Osteocyte (in vitro differentiated cells): ENCODE data around the gene LRRC10B. TPM values are rescaled to one million over a fixed set of nuclear protein-coding genes. Genes with fewer than 3 reads are reported as not detected.

Experiments used
- DNase-seq: peaks from one replicate; pipeline ENCODE4 v3.0.0; 2021; ENCODE audit warnings: mixed read lengths; ENCODE audit not compliant: unreplicated experiment; ENCODE audit errors: extremely low spot score
- H3K27ac Mint-ChIP-seq: one replicate; pipeline ENCODE4 v1.8.0; 2021; ENCODE audit warnings: mild to moderate bottlenecking, mixed read lengths; ENCODE audit not compliant: unreplicated experiment
- H3K27me3 Mint-ChIP-seq: one replicate; pipeline ENCODE4 v1.8.0; 2021; ENCODE audit warnings: mixed read lengths; ENCODE audit not compliant: unreplicated experiment
- H3K36me3 Mint-ChIP-seq: one replicate; pipeline ENCODE4 v1.8.0; 2021; ENCODE audit warnings: mixed read lengths; ENCODE audit not compliant: unreplicated experiment
- H3K4me1 Mint-ChIP-seq: one replicate; pipeline ENCODE4 v1.8.0; 2021; ENCODE audit warnings: mixed read lengths; ENCODE audit not compliant: unreplicated experiment
- H3K4me3 Mint-ChIP-seq: one replicate; pipeline ENCODE4 v1.8.0; 2021; ENCODE audit warnings: mild to moderate bottlenecking, moderate library complexity, mixed read lengths; ENCODE audit not compliant: unreplicated experiment
- H3K9me3 Mint-ChIP-seq: one replicate; pipeline ENCODE4 v1.8.0; 2021; ENCODE audit warnings: mixed read lengths; ENCODE audit not compliant: unreplicated experiment
- total RNA-seq: library from RNA; stranded (reverse); gene quantifications from 2 replicates; pipeline ENCODE4 v1.2.1, GENCODE V29; 2021
- TF ChIP-seq, protein P1 (sequence below): fragments of 200-600 bp; sonication (generic); IDR thresholded peaks from 2 replicates; pipeline ENCODE4 v1.5.0; 2021; ENCODE audit warnings: antibody characterized with exemption, mild to moderate bottlenecking, moderate library complexity

LRRC10B gene
- total RNA-seq, 1 donor from 2014 or later = not detected

- Mint-ChIP-seq H3K27ac (no peak overlapping the region), H3K27me3 (peaks cover 47% of the 10 kb centered on the region), H3K36me3 (no peaks in the 10 kb centered on the region), H3K4me1 (no peaks in the 10 kb centered on the region), H3K4me3 (no peak overlapping the region), H3K9me3 (no peaks in the 10 kb centered on the region)
- no peak for DNase-seq
- TF ChIP-seq, protein P1, sequence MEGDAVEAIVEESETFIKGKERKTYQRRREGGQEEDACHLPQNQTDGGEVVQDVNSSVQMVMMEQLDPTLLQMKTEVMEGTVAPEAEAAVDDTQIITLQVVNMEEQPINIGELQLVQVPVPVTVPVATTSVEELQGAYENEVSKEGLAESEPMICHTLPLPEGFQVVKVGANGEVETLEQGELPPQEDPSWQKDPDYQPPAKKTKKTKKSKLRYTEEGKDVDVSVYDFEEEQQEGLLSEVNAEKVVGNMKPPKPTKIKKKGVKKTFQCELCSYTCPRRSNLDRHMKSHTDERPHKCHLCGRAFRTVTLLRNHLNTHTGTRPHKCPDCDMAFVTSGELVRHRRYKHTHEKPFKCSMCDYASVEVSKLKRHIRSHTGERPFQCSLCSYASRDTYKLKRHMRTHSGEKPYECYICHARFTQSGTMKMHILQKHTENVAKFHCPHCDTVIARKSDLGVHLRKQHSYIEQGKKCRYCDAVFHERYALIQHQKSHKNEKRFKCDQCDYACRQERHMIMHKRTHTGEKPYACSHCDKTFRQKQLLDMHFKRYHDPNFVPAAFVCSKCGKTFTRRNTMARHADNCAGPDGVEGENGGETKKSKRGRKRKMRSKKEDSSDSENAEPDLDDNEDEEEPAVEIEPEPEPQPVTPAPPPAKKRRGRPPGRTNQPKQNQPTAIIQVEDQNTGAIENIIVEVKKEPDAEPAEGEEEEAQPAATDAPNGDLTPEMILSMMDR = no peak
Observed at GRCh38 chr11:61531044-61531443, 22.5 kb downstream of the LRRC10B start.

DNA sequence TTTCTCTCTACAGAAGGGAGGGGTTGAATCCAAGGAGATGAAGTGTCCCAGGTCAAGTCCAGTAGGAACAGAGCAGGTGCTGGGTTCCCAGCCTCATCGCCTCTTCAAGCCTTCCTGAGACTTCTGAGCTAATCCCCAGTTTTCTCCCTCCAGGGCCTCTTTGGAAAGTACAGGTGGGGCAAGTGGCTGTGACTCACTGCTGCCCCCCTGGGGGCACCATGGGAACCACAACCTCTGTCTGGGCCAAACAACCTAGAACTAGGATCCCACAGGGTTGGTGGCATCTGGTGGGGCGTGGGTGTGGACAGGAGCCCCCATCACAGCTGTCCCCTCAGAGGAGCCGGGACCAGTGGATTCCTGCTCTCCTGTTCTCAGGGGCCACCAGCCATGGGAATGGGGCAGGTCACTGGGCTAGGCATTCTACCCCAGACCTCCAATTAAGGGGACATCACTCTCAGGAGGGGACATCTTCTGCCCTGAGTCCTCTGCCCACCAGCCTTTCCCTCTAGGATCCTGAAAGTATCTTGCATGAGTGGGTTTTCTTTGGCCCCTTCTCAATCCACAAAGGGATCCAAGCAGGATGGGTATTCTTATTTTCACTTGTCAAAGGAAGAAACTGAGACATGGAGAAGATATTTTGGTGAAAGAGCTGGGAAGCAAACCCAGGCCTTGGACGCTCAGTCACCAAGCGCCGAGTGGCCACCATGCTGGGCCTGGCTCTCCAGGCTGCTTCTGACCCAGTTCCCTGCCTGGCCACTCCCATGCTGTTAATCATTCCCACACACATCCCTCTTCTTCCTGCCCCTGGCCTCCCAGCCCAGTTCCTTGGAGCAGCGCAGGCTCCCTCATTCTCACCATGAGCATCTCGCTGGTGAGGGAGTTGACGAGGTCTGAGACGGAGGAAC, 23.8 kb downstream of the LRRC10B start:
- no peak for DNase-seq
- H3K4me1 Mint-ChIP-seq = no peaks in the 10 kb centered on the region
- H3K27ac Mint-ChIP-seq = no peak overlapping the region
- no peaks in the 10 kb centered on the region for H3K36me3 Mint-ChIP-seq
- TF ChIP-seq, protein P1 = peak; percentile 68
- peaks cover 37% of the 10 kb centered on the region for H3K27me3 Mint-ChIP-seq
- H3K9me3 Mint-ChIP-seq = no peaks in the 10 kb centered on the region
- H3K4me3 Mint-ChIP-seq = no peak overlapping the region

DNA sequence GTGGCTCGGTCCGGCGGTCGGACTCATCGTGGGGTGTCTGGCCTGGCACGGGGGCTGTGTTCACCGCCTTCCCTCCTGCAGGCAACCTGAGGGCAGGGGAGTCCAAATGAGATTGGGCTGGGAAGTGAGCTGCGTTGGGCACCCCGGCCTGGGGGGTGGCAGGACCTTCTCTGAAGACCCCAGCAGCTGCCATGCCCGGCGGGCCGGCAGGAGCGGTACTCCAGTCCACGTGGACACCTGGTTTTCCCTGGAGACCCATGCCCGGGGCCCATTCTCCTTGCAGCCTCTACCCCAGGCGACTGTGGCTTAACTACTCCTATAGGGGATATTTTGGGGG, 24.5 kb downstream of the LRRC10B start:
- Mint-ChIP-seq H3K27ac (no peak overlapping the region), H3K4me3 (no peak overlapping the region)
- no peak for DNase-seq

GRCh38 chr11:61533401-61533800, 24.9 kb downstream of the LRRC10B start:
- DNase-seq = no peak
- no peaks in the 10 kb centered on the region for H3K36me3 Mint-ChIP-seq
- H3K9me3 Mint-ChIP-seq = no peaks in the 10 kb centered on the region
- H3K27me3 Mint-ChIP-seq = peaks cover 31% of the 10 kb centered on the region
- H3K4me1 Mint-ChIP-seq = no peaks in the 10 kb centered on the region
- H3K4me3 Mint-ChIP-seq = no peak overlapping the region
- no peak overlapping the region for H3K27ac Mint-ChIP-seq
- TF ChIP-seq, protein P1 = no peak

More for the DNA sequence above, 24.5 kb downstream of the LRRC10B start:
- TF ChIP-seq, protein P1 = no peak
- Mint-ChIP-seq H3K4me1 (no peaks in the 10 kb centered on the region), H3K27me3 (peaks cover 31% of the 10 kb centered on the region), H3K36me3 (no peaks in the 10 kb centered on the region), H3K9me3 (no peaks in the 10 kb centered on the region)

DNA sequence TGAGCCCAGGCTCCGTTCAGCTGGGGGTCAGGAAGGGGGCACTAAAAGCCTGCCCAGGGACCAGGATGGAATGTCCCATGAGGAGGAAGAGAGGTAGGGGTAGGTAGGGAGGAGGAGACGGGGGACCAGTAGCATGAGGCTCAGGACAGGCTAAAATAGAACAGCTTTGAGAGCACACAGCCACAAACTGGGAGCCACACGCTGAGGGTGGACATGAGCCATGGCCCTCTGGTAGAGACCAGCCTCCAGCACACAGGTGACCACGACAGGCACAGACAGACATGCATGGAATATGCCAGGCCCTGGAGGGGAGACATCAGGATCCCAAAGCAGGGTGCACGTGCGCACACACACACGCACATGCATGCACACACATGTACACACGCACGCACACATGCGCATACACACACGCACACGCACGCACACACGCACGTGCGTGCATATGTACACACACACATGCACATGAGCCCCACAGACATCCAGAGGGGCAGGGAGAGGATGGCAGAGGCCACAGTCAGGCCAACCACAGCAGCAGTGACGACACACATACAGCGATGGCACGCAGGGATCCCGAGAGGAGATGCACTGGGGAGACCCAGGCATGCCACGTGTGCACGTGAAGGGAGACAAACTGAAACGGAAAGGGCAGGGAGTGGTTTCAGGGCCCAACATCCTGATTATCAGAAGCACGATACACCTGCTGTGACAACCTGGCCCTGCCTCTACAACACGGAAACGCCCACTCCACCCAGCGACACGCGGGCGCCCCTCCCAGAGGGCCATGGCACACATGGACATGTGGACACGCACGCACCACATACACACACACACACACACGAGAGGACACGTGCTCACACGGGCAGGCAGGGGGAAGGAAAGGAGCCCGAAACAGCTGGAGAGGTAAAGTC, 25.7 kb downstream of the LRRC10B start:
- Mint-ChIP-seq H3K4me3 (no peak overlapping the region), H3K4me1 (no peaks in the 10 kb centered on the region), H3K36me3 (no peaks in the 10 kb centered on the region), H3K9me3 (no peaks in the 10 kb centered on the region), H3K27ac (no peak overlapping the region), H3K27me3 (peaks cover 29% of the 10 kb centered on the region)
- DNase-seq = no peak
- TF ChIP-seq, protein P1 = no peak
